Smooth muscle cell (in vitro differentiated cells): ENCODE data around the gene NCKAP5. TPM values are rescaled to one million over a fixed set of nuclear protein-coding genes. Genes with fewer than 3 reads are reported as not detected.

Source experiments
- DNase-seq: peaks from one replicate; lab custom pipeline; 2025; ENCODE audit not compliant: unreplicated experiment; lab: John Stamatoyannopoulos, UW
- H2AFZ ChIP-seq: fragments of 200-600 bp; sonication (generic); 2 replicates; pipeline ENCODE4 v1.6.0; 2016; ENCODE audit warnings: antibody characterized with exemption, low read depth, mild to moderate bottlenecking
- H3F3A ChIP-seq: fragments of 200-600 bp; sonication (generic); 2 replicates; pipeline ENCODE4 v1.6.0; 2017; ENCODE audit warnings: antibody characterized with exemption, low read depth
- H3K27ac ChIP-seq: fragments of 200-600 bp; sonication (generic); 2 replicates; pipeline ENCODE4 v1.5.1; 2016; ENCODE audit warnings: low read depth, mild to moderate bottlenecking
- H3K27me3 ChIP-seq: fragments of 200-600 bp; sonication (generic); 2 replicates; pipeline ENCODE4 v1.6.1; 2016; ENCODE audit warnings: low read depth, mild to moderate bottlenecking
- H3K36me3 ChIP-seq: fragments of 200-600 bp; sonication (generic); 2 replicates; pipeline ENCODE4 v1.5.1; 2016; ENCODE audit warnings: low read depth
- H3K4me1 ChIP-seq: fragments of 200-600 bp; sonication (generic); 2 replicates; pipeline ENCODE4 v1.5.1; 2016; ENCODE audit warnings: low read depth
- H3K4me2 ChIP-seq: fragments of 200-600 bp; sonication (generic); 2 replicates; pipeline ENCODE4 v1.6.0; 2016; ENCODE audit warnings: mild to moderate bottlenecking
- H3K4me3 ChIP-seq: fragments of 200-600 bp; sonication (generic); 2 replicates; pipeline ENCODE4 v1.5.1; 2016; ENCODE audit warnings: mild to moderate bottlenecking
- H3K79me2 ChIP-seq: fragments of 200-600 bp; sonication (generic); 2 replicates; pipeline ENCODE4 v1.6.0; 2016; ENCODE audit warnings: low read depth, mild to moderate bottlenecking
- H3K9ac ChIP-seq: fragments of 200-600 bp; sonication (generic); 2 replicates; pipeline ENCODE4 v1.6.0; 2016; ENCODE audit warnings: low read depth
- H3K9me3 ChIP-seq: fragments of 200-600 bp; sonication (generic); replicated peaks from 2 replicates; pipeline ENCODE4 v1.5.1; 2016; ENCODE audit warnings: low read depth
- H4K20me1 ChIP-seq: fragments of 200-600 bp; sonication (generic); 2 replicates; pipeline ENCODE4 v1.6.0; 2016; ENCODE audit warnings: low read depth
- CTCF ChIP-seq: fragments of 200-600 bp; sonication (generic); IDR thresholded peaks from 2 replicates; pipeline ENCODE4 v1.5.1; 2017; ENCODE audit warnings: borderline replicate concordance, mild to moderate bottlenecking, antibody characterized with exemption; ENCODE audit not compliant: insufficient read depth, poor library complexity, severe bottlenecking
- WGBS: methylation state at CpG from one replicate; pipeline ENCODE4 v1.1.7; 2016; ENCODE audit warnings: low lambda C conversion rate; 5-methylcytosine and 5-hydroxymethylcytosine counted together
- polyA plus RNA-seq: library from polyadenylated mRNA; unstranded; fragments of >200 nt; fragmentation: Nextera tagmentation; extraction: Ambion mirVana; gene quantifications from 2 replicates; pipeline ENCODE4 v1.2.1, GENCODE V29; 2016
- total RNA-seq: library from RNA; depleted of rRNA; stranded (reverse); fragments of >200 nt; gene quantifications from 2 replicates; pipeline ENCODE4 v1.2.3, GENCODE V29; 2014

Gene NCKAP5
- total and polyA plus RNA-seq, 2 experiments from 2014 or later, result 4.6 to 9.5 TPM

DNA sequence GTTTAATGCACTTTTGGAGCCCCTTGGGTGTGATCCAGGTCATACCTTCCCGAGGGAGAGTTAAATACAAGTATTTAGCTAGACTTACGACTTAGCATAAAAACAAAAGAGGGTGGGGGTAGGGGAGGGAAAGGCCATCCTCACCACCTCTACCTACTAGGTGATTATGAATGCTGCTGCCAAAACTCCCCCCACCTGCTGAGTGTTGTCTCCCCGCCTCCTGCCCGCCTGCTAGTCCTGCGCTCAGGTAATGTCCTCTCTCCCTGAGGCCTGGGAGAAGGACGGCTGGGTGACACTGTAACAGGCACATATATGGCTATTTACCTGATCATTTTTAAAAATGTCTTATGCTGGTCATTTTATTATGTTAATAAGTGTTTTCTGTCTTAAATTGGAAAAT lies 3.0 kb upstream of the NCKAP5 start:
- no peak overlapping the region for H3K27ac ChIP-seq
- no peak for TF ChIP-seq CTCF
- no peak for DNase-seq
- no peak overlapping the region for H3K4me2 ChIP-seq
- no peak overlapping the region for H3K4me3 ChIP-seq
- 71% methylated on average over 6 of the region's 6 CpGs for WGBS
- H3K9me3 ChIP-seq, result no peaks in the 10 kb centered on the region
- no peaks in the 10 kb centered on the region for H3K27me3 ChIP-seq
- no peaks in the 10 kb centered on the region for H4K20me1 ChIP-seq
- peaks cover 15% of the 10 kb centered on the region for H3K4me1 ChIP-seq
- no peaks in the 10 kb centered on the region for H3K36me3 ChIP-seq
- no peak overlapping the region for H3K9ac ChIP-seq
- no peaks in the 10 kb centered on the region for H3K79me2 ChIP-seq
- H3F3A ChIP-seq, result no peaks in the 10 kb centered on the region
- no peak overlapping the region for H2AFZ ChIP-seq

- Histone ChIP-seq H3K9me3 (no peaks in the 10 kb centered on the region), H3K4me3 (no peak overlapping the region), H3F3A (no peaks in the 10 kb centered on the region), H3K4me2 (no peak overlapping the region), H3K27ac (no peak overlapping the region), H3K9ac (no peak overlapping the region), H3K36me3 (no peaks in the 10 kb centered on the region), H3K27me3 (no peaks in the 10 kb centered on the region), H3K79me2 (no peaks in the 10 kb centered on the region), H2AFZ (no peak overlapping the region), H4K20me1 (no peaks in the 10 kb centered on the region), H3K4me1 (peaks cover 15% of the 10 kb centered on the region)
- no peak for TF ChIP-seq CTCF
- no peak for DNase-seq
- WGBS, result 92% methylated on average over 5 of the region's 5 CpGs
These were observed 2.3 kb upstream of the NCKAP5 start for GRCh38 chr2:133570542-133570941.

GRCh38 chr2:133569286-133569830 lies 1.1 kb upstream of the NCKAP5 start:
- no peak overlapping the region for H3K9ac ChIP-seq
- peaks cover 15% of the 10 kb centered on the region for H3K4me1 ChIP-seq
- no peak overlapping the region for H3K4me2 ChIP-seq
- 75% methylated on average over 4 of the region's 4 CpGs for WGBS
- TF ChIP-seq CTCF, result no peak
- no peak overlapping the region for H3K4me3 ChIP-seq
- H3K27me3 ChIP-seq, result no peaks in the 10 kb centered on the region
- DNase-seq, result no peak
- H3F3A ChIP-seq, result no peaks in the 10 kb centered on the region
- no peaks in the 10 kb centered on the region for H3K9me3 ChIP-seq
- H3K79me2 ChIP-seq, result no peaks in the 10 kb centered on the region
- no peaks in the 10 kb centered on the region for H3K36me3 ChIP-seq
- no peaks in the 10 kb centered on the region for H4K20me1 ChIP-seq
- H3K27ac ChIP-seq, result no peak overlapping the region
- H2AFZ ChIP-seq, result no peak overlapping the region

DNA sequence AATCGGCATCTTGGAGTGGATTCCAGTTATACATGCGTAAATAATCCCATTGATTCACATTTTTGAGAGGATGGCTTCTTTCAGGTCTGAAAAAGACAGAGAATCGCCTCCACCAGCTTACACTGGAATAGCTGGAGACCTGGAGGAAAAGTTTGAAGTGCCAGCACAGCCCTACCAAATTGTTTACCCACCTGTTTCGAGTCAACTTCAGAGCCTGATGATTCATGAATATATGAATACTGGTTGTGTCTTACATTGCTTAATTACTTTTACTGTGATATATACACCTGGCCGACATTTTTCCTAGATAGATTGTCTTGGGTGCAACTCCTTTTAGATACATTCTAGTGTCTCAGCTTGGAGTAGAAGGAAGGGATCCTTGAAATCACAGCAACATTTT lies 335 bp upstream of the NCKAP5 start:
- no peaks in the 10 kb centered on the region for H3F3A ChIP-seq
- peak overlapping the region; percentile 49 for H3K4me3 ChIP-seq
- H3K79me2 ChIP-seq, result no peaks in the 10 kb centered on the region
- TF ChIP-seq CTCF, result no peak
- no peaks in the 10 kb centered on the region for H4K20me1 ChIP-seq
- peak overlapping the region; percentile 76 for H2AFZ ChIP-seq
- H3K4me2 ChIP-seq, result peak overlapping the region; percentile 80
- DNase-seq, result no peak
- H3K9me3 ChIP-seq, result no peaks in the 10 kb centered on the region
- no peak overlapping the region for H3K9ac ChIP-seq
- H3K27me3 ChIP-seq, result no peaks in the 10 kb centered on the region
- H3K4me1 ChIP-seq, result peaks cover 15% of the 10 kb centered on the region
- WGBS, result 79% methylated on average over 5 of the region's 5 CpGs
- no peaks in the 10 kb centered on the region for H3K36me3 ChIP-seq
- peak overlapping the region; percentile 79 for H3K27ac ChIP-seq
